ENCODE results near the gene CC2D2A. TPM values are rescaled to one million over a fixed set of nuclear protein-coding genes. Genes with fewer than 3 reads are reported as not detected.

The CC2D2A gene
- 10 to 100 TPM; 47.8 to 57.5 (median 54.2) TPM for polyA plus RNA-seq (ENCODE audit: insufficient read length in 4 of 4)

GRCh38 chr4:15469402-15470127 lies at the start of gene CC2D2A:
TSS of gene CC2D2A (plus strand) at chr4:15469882. CDS start at chr4:15475933, 6,051 bp downstream.
- DNase-seq (ENCODE audit: low read depth in 4 of 4, low spot score in 3 of 4) = peak in 2 of 4 donors; percentile 47 to 53

- DNase-seq (ENCODE audit: low read depth in 4 of 4, low spot score in 3 of 4) = no peak
Observed at GRCh38 chr4:15420642-15421041, 49.0 kb upstream of the CC2D2A start.

GRCh38 chr4:15423285-15423711 lies 46.4 kb upstream of the CC2D2A start:
- DNase-seq (ENCODE audit: low read depth in 4 of 4, low spot score in 3 of 4) = no peak

GRCh38 chr4:15425520-15425919 lies 44.2 kb upstream of the CC2D2A start:
- no peak for DNase-seq (ENCODE audit: low read depth in 4 of 4, low spot score in 3 of 4)

- DNase-seq (ENCODE audit: low read depth in 4 of 4, low spot score in 3 of 4) = no peak
Observed at GRCh38 chr4:15427161-15427560, 42.5 kb upstream of the CC2D2A start.

- DNase-seq (ENCODE audit: low read depth in 4 of 4, low spot score in 3 of 4) = no peak
Observed at GRCh38 chr4:15427701-15428100, 42.0 kb upstream of the CC2D2A start, which contains the start of gene C1QTNF7. TSS of gene C1QTNF7 (plus strand) at chr4:15428033. CDS start at chr4:15435744, 7,711 bp downstream.

GRCh38 chr4:15428611-15429010 lies 41.1 kb upstream of the CC2D2A start:
- DNase-seq (ENCODE audit: low read depth in 4 of 4, low spot score in 3 of 4) = no peak

- DNase-seq (ENCODE audit: low read depth in 4 of 4, low spot score in 3 of 4) = no peak
Observed at GRCh38 chr4:15434091-15434490, 35.6 kb upstream of the CC2D2A start.

- DNase-seq (ENCODE audit: low read depth in 4 of 4, low spot score in 3 of 4) = no peak
Observed at GRCh38 chr4:15434676-15435075, 35.0 kb upstream of the CC2D2A start.

GRCh38 chr4:15436513-15436912 lies 33.2 kb upstream of the CC2D2A start:
- DNase-seq (ENCODE audit: low read depth in 4 of 4, low spot score in 3 of 4) = peak in 2 of 4 donors; percentile 24 to 30

- DNase-seq (ENCODE audit: low read depth in 4 of 4, low spot score in 3 of 4) = no peak
Observed at GRCh38 chr4:15438939-15439524, 30.6 kb upstream of the CC2D2A start.

GRCh38 chr4:15443371-15444160 lies 26.1 kb upstream of the CC2D2A start:
- no peak for DNase-seq (ENCODE audit: low read depth in 4 of 4, low spot score in 3 of 4)

- no peak for DNase-seq (ENCODE audit: low read depth in 4 of 4, low spot score in 3 of 4)
Observed at GRCh38 chr4:15444276-15444675, 25.4 kb upstream of the CC2D2A start.

GRCh38 chr4:15444879-15445547 lies 24.7 kb upstream of the CC2D2A start:
- no peak for DNase-seq (ENCODE audit: low read depth in 4 of 4, low spot score in 3 of 4)

GRCh38 chr4:15451181-15451865 lies 18.4 kb upstream of the CC2D2A start:
- no peak for DNase-seq (ENCODE audit: low read depth in 4 of 4, low spot score in 3 of 4)

- no peak for DNase-seq (ENCODE audit: low read depth in 4 of 4, low spot score in 3 of 4)
Observed at GRCh38 chr4:15451866-15452765, 17.6 kb upstream of the CC2D2A start.

GRCh38 chr4:15455290-15455689 lies 14.4 kb upstream of the CC2D2A start:
- no peak for DNase-seq (ENCODE audit: low read depth in 4 of 4, low spot score in 3 of 4)

GRCh38 chr4:15457406-15458201 lies 12.1 kb upstream of the CC2D2A start:
- DNase-seq (ENCODE audit: low read depth in 4 of 4, low spot score in 3 of 4) = peak in 2 of 4 donors; percentile 54 to 62

Measured in right renal pelvis (tissue), 4 donors.